D721Med (cell line): ENCODE data around the gene LHX5.
"Not testable (repeated sequence)": the region's sequence is repeated elsewhere in the genome, so short reads cannot be mapped to it uniquely, and the experiment has no call there.

ENCODE experiments used
- DNase-seq: peaks from one replicate; pipeline ENCODE4 v3.0.0; 2011; ENCODE audit warnings: low spot score; ENCODE audit not compliant: insufficient read length
- FAIRE-seq: peaks from 2 replicates; lab custom pipeline; 2011; peaks lifted over from hg19 to GRCh38; lab: Jason Lieb, UNC
- CTCF ChIP-seq: IDR thresholded peaks from 2 replicates; pipeline ENCODE4 v1.5.1; 2012; ENCODE audit warnings: mild to moderate bottlenecking, control low read depth; ENCODE audit not compliant: insufficient read depth; ENCODE audit errors: missing control alignments

LHX5 gene

DNA sequence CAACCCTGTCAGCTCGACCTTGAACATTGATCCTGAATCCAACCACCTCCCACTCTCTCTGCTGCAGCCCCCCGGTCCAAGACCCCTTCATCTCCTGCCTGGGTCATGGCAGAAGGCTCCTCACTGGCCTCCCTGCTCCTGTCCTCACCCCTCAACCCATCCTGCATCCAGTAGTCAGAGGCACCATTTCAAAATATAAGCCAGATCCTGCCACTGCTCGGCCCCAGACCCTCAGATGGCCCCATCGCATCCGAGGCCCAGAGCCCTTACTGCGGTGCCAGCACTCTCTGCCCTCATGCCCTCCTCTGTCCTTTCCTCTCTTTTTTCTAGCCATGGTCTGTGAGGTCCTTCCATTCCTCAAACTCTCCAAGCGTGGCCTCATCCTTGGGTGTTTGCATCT, 34.3 kb upstream of the LHX5 start:
- FAIRE-seq (no peak), DNase-seq (no peak)
- no peak for TF ChIP-seq CTCF

DNA sequence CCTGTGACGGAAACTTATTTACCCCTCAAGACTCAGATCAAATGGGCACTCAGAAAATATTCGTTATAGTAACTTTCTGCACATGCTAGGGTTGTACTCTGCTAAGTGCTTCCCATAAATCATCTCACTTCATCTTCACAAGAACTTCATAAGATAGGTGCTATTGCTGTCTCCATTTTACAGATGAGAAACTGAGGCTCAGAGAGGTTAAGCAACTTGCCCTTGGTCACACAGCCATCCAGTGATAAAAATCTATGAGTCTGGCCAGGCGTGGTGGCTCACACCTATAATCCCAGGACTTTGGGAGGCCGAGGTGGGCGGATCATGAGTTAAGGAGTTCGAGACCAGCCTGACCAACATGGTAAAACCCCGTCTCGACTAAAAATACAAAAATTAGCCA, 33.2 kb upstream of the LHX5 start:
- no peak for TF ChIP-seq CTCF
- DNase-seq: no peak
- FAIRE-seq: no peak

- no peak for DNase-seq
- no peak for TF ChIP-seq CTCF
- no peak for FAIRE-seq
Measured at GRCh38 chr12:113500782-113501311, 29.2 kb upstream of the LHX5 start.

GRCh38 chr12:113500306-113500675, 28.6 kb upstream of the LHX5 start:
- no peak for FAIRE-seq
- TF ChIP-seq CTCF: no peak
- no peak for DNase-seq

- no peak for DNase-seq
- no peak for FAIRE-seq
- no peak for TF ChIP-seq CTCF
Measured at GRCh38 chr12:113498490-113498889, 26.8 kb upstream of the LHX5 start.

GRCh38 chr12:113497693-113498092, 26.0 kb upstream of the LHX5 start:
- TF ChIP-seq CTCF: no peak
- FAIRE-seq (no peak), DNase-seq (no peak)

DNA sequence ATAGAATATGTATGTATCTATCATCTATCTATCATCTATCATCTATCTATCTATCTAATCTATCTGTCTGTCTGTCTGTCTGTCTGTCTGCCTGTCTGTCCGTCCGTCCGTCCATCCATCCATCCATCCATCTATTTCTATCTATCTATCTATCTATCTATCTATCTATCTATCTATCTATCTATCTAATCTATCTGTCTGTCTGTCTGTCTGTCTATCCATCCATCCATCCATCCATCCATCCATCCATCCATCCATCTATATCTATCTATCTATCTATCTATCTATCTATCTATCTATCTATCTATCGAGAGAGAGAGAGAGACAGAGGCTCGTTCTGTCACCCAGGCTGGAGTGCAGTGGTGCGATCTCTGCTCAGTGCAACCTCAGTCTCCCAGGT, 24.3 kb upstream of the LHX5 start:
- FAIRE-seq: not testable (repeated sequence)

DNA sequence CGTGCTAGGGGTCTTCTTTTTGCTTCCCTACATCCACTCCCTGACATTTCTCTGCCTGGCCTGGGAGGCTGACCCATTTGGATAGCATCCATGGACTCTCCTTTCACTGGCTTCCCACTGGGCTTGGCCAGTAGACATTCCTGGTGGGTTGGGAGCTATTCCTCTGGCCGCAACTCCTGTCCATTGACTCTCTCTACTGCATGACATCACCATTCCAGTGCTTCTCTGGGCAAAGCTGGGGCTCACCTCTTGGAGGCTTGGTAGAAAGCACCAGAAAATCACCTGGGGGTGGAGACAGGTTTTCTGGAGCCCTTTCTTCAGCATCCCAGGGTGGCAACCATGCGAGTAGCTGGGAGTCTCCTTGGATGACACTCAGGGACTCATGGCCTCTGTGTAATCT, 16.7 kb upstream of the LHX5 start:
- FAIRE-seq (no peak), DNase-seq (no peak)
- TF ChIP-seq CTCF: no peak

More for the DNA sequence above, 24.3 kb upstream of the LHX5 start:
- DNase-seq: not testable (repeated sequence)
